GM13977 (cell line): ENCODE results near the gene USP30.
A peak's percentile ranks its signal among the peaks of the same experiment; 100 is the strongest.

ENCODE experiments used
- DNase-seq: peaks from one replicate; pipeline ENCODE4 v3.0.0; 2012; ENCODE audit warnings: low spot score
- CTCF ChIP-seq: IDR thresholded peaks from 2 replicates; pipeline ENCODE4 v1.5.1; 2012; ENCODE audit warnings: mild to moderate bottlenecking, control low read depth; ENCODE audit not compliant: insufficient read depth; ENCODE audit errors: extremely low read depth, missing control alignments
- in situ Hi-C: fragments of 300-500 bp; cut with MboI; formaldehyde crosslinking; loops from one replicate; pipeline ENCODE4 v1.12.0; 2022; ENCODE audit warnings: low sequenced_read_pairs, low pct_unique_long_range_greater_than_20kb, mixed read lengths, inconsistent platforms; ENCODE audit not compliant: unreplicated experiment

Gene USP30

DNA sequence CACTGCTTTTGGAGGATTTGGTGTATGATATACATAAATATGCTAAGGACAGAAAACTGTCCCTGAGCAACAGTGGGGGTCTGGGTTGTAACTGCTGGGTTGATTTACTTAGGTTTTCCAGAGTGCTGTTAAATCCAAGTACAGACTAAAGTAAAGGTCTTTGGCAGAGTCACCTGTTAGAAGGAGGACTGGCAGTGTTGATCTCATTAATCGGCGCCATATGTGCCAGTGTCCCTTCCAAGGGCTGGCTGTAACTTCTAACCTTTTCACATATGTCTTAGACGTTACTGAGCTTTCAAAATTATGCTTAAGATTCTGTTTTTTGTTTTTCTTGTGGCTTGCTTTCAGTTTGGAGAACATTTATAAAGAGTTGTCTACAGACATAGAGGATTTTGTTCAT is 50.1 kb downstream of the USP30 start:
- in situ Hi-C loops: loop anchor here (25.0 kb wide), 1 partner anchor 285 kb away; no protein-coding TSS in a partner anchor

DNA sequence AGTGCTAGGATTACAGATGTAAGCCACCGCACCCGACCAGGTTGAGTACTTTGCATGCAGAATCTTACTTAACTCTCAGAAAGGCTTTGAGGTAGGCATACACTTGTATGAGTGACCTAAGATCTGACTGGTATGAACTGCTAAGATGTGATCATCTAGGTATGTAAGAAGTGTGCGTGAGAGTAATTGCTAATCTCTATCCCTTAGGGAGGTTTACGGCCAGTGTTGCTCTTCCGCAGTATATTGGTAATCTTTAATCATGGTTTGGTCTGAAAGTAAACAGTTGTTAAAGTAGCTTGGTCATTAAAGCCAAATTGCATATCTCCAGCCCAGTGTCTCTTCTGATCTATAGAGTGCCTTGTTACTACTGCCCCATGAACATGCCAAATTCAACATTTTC is 52.8 kb downstream of the USP30 start:
- in situ Hi-C loops: loop anchor here (25.0 kb wide), 1 partner anchor 282 kb away; no protein-coding TSS in a partner anchor
- TF ChIP-seq CTCF: no peak
- DNase-seq: no peak

More for the DNA sequence above, 50.1 kb downstream of the USP30 start:
- no peak for TF ChIP-seq CTCF
- no peak for DNase-seq

GRCh38 chr12:109109746-109110350 is 57.5 kb downstream of the USP30 start:
- no peak for DNase-seq
- in situ Hi-C loops: loop anchor here (25.0 kb wide), 1 partner anchor 277 kb away; no protein-coding TSS in a partner anchor
- TF ChIP-seq CTCF: no peak

DNA sequence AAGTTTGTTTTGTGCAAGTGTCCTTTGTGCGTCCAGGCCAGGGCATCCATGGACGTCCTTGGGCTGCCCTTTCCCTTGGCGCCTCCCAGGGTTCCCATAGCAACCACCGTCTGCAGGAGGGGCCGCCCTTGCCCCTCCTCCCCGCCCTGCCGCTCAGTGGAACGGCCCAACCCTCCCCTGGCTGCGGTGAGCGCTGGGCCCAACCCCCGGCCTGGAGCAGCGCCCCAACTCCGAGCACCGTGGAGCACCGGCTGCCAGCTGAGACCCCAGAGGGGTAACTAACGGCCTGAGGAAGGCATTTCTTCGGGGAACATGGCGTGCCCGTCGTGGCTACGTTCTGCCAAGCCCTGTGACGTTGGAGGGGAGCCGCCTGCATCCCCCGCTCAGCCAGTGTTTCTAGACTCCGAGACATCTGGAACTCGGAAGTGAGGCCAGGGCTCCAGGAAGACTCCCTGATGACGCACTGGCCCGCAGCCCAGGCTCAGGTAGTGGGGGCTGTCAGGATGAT is 58.7 kb downstream of the USP30 start:
- TF ChIP-seq CTCF: no peak
- peak; percentile 57 for DNase-seq

GRCh38 chr12:109112720-109113465 is 60.5 kb downstream of the USP30 start:
- no peak for DNase-seq
- TF ChIP-seq CTCF: no peak
- in situ Hi-C loops: loop anchor here (25.0 kb wide), 1 partner anchor 274 kb away; no protein-coding TSS in a partner anchor

More for the DNA sequence above, 58.7 kb downstream of the USP30 start:
- in situ Hi-C loops: loop anchor here (25.0 kb wide), 1 partner anchor 276 kb away; no protein-coding TSS in a partner anchor

DNA sequence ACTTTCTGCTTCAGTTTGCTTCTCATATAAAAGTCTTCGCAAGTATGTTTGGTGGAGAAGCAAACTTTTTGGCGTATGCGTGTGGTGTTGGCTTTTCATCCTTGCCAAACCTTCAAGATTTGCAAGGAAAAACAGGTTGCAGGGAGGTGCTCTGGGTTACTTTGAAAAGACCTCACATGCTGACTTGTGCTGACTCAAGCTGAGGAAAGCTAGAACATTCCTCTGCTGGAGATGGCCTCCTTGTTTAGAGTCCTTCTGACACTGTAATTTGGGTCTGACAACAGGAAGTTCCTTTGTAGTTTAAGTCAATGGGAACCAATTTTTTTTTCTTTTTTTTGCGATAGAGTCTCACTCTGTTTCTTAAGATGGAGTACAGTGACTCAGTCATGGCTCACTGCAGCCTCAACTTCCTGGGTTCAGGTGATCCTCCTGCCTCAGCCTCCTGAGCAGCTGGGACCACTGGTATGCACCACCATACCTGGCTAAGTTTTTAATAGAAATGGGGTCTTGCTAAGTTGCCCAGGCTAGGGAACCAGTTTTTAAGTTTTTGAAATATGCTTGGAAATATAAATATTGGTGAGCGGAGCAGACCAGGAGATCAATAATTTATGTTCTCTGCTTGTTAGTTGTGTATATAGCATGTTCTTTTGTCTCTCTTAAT is 61.4 kb downstream of the USP30 start:
- no peak for DNase-seq
- in situ Hi-C loops: loop anchor here (25.0 kb wide), 1 partner anchor 274 kb away; no protein-coding TSS in a partner anchor
- TF ChIP-seq CTCF: no peak
